K562 (cell line): ENCODE data around the gene FLVCR2. TPM values are rescaled to one million over a fixed set of nuclear protein-coding genes. Genes with fewer than 3 reads are reported as not detected.

Experiments
- ATAC-seq: fragments of 200-7000 bp; cut with Tn5 transposase; 3 replicates; pipeline ENCODE4 v1.9.1; 2020; ENCODE audit warnings: moderate library complexity
- BruUV-seq: library from RNA; stranded (reverse); fragments of 400-500 nt; replicated peaks from 2 replicates; lab custom pipeline; 2021; lab: Mats Ljungman, UMichigan
- CTCF ChIA-PET: fragments of 300-600 bp; formaldehyde crosslinking; extraction: SDS; loops from one replicate; lab custom pipeline; 2021; ENCODE audit warnings: low intra/inter-chr PET ratio; lab: Yijun Ruan, JAX
- POLR2A ChIA-PET: fragments of 300-600, 350-650 bp; sonication (Branson Sonifier 250); formaldehyde crosslinking; extraction: SDS; loops from one replicate; lab custom pipeline; 2021; ENCODE audit warnings: antibody characterized with exemption, inconsistent platforms; lab: Yijun Ruan, JAX
- DNase-seq, 4 experiments: peaks; one replicate each; pipeline versions ENCODE4 v3.0.0 to v3.0.0-alpha.2; 2011 to 2018; ENCODE audit warnings: low spot score in 3 of 4, mixed read lengths in 3 of 4; ENCODE audit errors: extremely low read depth in 1 of 4
- FAIRE-seq: peaks from 2 replicates; lab custom pipeline; 2011; peaks lifted over from hg19 to GRCh38; lab: Jason Lieb, UNC
- H2AFZ ChIP-seq: 2 replicates; pipeline ENCODE4 v1.6.0; 2011; ENCODE audit warnings: low read depth, low read length, control low read depth, inconsistent platforms
- H3K27ac ChIP-seq: fragments of 200-600 bp; 3 replicates; pipeline ENCODE4 v1.8.0; 2011; ENCODE audit warnings: low read depth, mild to moderate bottlenecking, control low read depth, inconsistent platforms, low read length, moderate library complexity, mixed read lengths; ENCODE audit errors: extremely low read depth
- H3K27me3 ChIP-seq, 2 experiments: fragments of 300-600 bp in 1 of 2; 2 replicates in 1 of 2; 3 replicates in 1 of 2; pipeline versions ENCODE4 v1.6.0 to v1.8.0; 2011; ENCODE audit warnings: inconsistent platforms in 2 of 2, low read length in 2 of 2, mild to moderate bottlenecking in 1 of 2, mixed read lengths in 1 of 2, moderate library complexity in 1 of 2; ENCODE audit not compliant: control insufficient read depth in 2 of 2, insufficient read depth in 2 of 2
- H3K36me3 ChIP-seq: fragments of 300-600 bp; 3 replicates; pipeline ENCODE4 v1.8.0; 2011; ENCODE audit warnings: mild to moderate bottlenecking, low read length, inconsistent platforms; ENCODE audit not compliant: control insufficient read depth, insufficient read depth
- H3K4me1 ChIP-seq, 2 experiments: fragments of 200-600 bp in 1 of 2; replicated peaks in 1 of 2; 2 replicates in 1 of 2; 3 replicates in 1 of 2; pipeline versions ENCODE4 v1.5.1 to v1.8.0; 2011; ENCODE audit warnings: inconsistent platforms in 2 of 2, low read length in 2 of 2, mild to moderate bottlenecking in 1 of 2, mixed read lengths in 1 of 2, moderate library complexity in 1 of 2; ENCODE audit not compliant: control insufficient read depth in 2 of 2, insufficient read depth in 2 of 2
- H3K4me2 ChIP-seq: 2 replicates; pipeline ENCODE4 v1.6.1; 2011; ENCODE audit warnings: low read length, control low read depth, inconsistent platforms, mixed read lengths; ENCODE audit not compliant: insufficient read depth
- H3K4me3 ChIP-seq: fragments of 200-600 bp; sonication (generic), shearing (Covaris generic); 2 replicates; pipeline ENCODE4 v1.5.1; 2016; ENCODE audit warnings: control low read depth, inconsistent platforms
- H3K79me2 ChIP-seq: fragments of 200-600 bp; 3 replicates; pipeline ENCODE4 v1.8.0; 2011; ENCODE audit warnings: low read length, inconsistent platforms; ENCODE audit not compliant: control insufficient read depth, insufficient read depth
- H3K9ac ChIP-seq, 2 experiments: 2 replicates each; pipeline versions ENCODE4 v1.6.0 to v1.6.1; 2011; ENCODE audit warnings: low read depth in 2 of 2, low read length in 2 of 2, control low read depth in 1 of 2, inconsistent platforms in 1 of 2, mild to moderate bottlenecking in 1 of 2, mixed read lengths in 1 of 2; ENCODE audit not compliant: insufficient read depth in 1 of 2
- H3K9me1 ChIP-seq: one replicate; pipeline ENCODE4 v1.6.0; 2011; ENCODE audit warnings: inconsistent platforms, mild to moderate bottlenecking, low read length, moderate library complexity; ENCODE audit not compliant: control insufficient read depth, insufficient read depth
- H3K9me3 ChIP-seq: replicated peaks from 2 replicates; pipeline ENCODE4 v1.5.1; 2011; ENCODE audit warnings: low read depth, low read length, inconsistent platforms; ENCODE audit not compliant: control insufficient read depth, insufficient read depth
- H4K20me1 ChIP-seq: replicated peaks from 2 replicates; pipeline ENCODE4 v1.6.1; 2011; ENCODE audit warnings: low read length, inconsistent platforms, mixed read lengths; ENCODE audit not compliant: control insufficient read depth, insufficient read depth
- CBFB ChIP-seq: sonication (generic); formaldehyde crosslinking; IDR thresholded peaks from 2 replicates; pipeline ENCODE4 v1.4.0; 2020; ENCODE audit warnings: mild to moderate bottlenecking, missing genetic modification reagents
- E2F3 ChIP-seq: fragments of 250-450 bp; sonication (Bioruptor Pico); IDR thresholded peaks from 2 replicates; pipeline ENCODE4 v1.4.0; 2020; ENCODE audit warnings: mild to moderate bottlenecking
- HDAC2 ChIP-seq: fragments of 450-650 bp; IDR thresholded peaks from 2 replicates; pipeline ENCODE4 v1.6.1; 2016; ENCODE audit warnings: mild to moderate bottlenecking
- KLF13 ChIP-seq: fragments of 450-650 bp; IDR thresholded peaks from 2 replicates; pipeline ENCODE4 v1.6.1; 2016; ENCODE audit warnings: missing genetic modification characterization, low read depth, mild to moderate bottlenecking, missing compliant biosample characterization, moderate library complexity, borderline replicate concordance
- MTF1 ChIP-seq: fragments of 250-450 bp; sonication (Bioruptor Pico); IDR thresholded peaks from 2 replicates; pipeline ENCODE4 v1.9.0; 2021; ENCODE audit warnings: moderate library complexity, mild to moderate bottlenecking, inconsistent platforms, borderline replicate concordance
- NR2F6 ChIP-seq: fragments of 450-650 bp; formaldehyde crosslinking; IDR thresholded peaks from 2 replicates; pipeline ENCODE4 v1.4.0; 2020; ENCODE audit warnings: mild to moderate bottlenecking
- NUFIP1 ChIP-seq: fragments of 450-650 bp; IDR thresholded peaks from 2 replicates; pipeline ENCODE4 v1.6.1; 2018; ENCODE audit not compliant: partially characterized antibody
- RBM14 ChIP-seq: fragments of 200-400 bp; formaldehyde crosslinking; IDR thresholded peaks from 2 replicates; pipeline ENCODE4 v1.6.1; 2018; ENCODE audit warnings: low read depth, mild to moderate bottlenecking, low read length, moderate library complexity, borderline replicate concordance; ENCODE audit not compliant: insufficient read depth
- ZNF717 ChIP-seq: fragments of 250-450 bp; sonication (Bioruptor Pico); IDR thresholded peaks from 2 replicates; pipeline ENCODE4 v1.5.0; 2021
- WGBS: fragments of 100-300 bp; shearing (Covaris generic); methylation state at CpG from one replicate; pipeline ENCODE4 v1.1.6; 2016; ENCODE audit warnings: low coverage, mixed read lengths; ENCODE audit not compliant: insufficient coverage; ENCODE audit errors: missing lambda C conversion rate; 5-methylcytosine and 5-hydroxymethylcytosine counted together
- in situ Hi-C: fragments of 300-500 bp; cut with MboI; formaldehyde crosslinking; loops from 4 replicates; pipeline ENCODE4 v1.15.0; 2018; ENCODE audit warnings: inconsistent platforms, mixed read lengths
- intact Hi-C: fragments of 100-400 bp; cut with micrococcal nuclease; formaldehyde crosslinking; loops from 2 replicates; pipeline ENCODE4 v1.14.2; 2022
- polyA plus RNA-seq, 8 experiments: library from polyadenylated mRNA; depleted of rRNA in 4 of 8; stranded (reverse) in 5 of 8; unstranded in 3 of 8; fragments of >200 nt; fragmentation: Nextera tagmentation in 2 of 8; fragmentation: Illumina TruSeq in 1 of 8; extraction: Ambion mirVana in 2 of 8; extraction: Trizol in 1 of 8; gene quantifications; 2 replicates each; pipeline versions ENCODE4 v1.2.1 to v1.2.3, GENCODE V29; 2011 to 2014; ENCODE audit warnings: inconsistent platforms in 1 of 8, missing spikeins in 1 of 8
- total RNA-seq, 7 experiments: library from RNA; depleted of rRNA in 6 of 7; stranded (reverse); fragments of >200 nt in 6 of 7; fragmentation: Illumina TruSeq in 2 of 7; extraction: Trizol in 2 of 7; gene quantifications; 2 replicates each; pipeline versions ENCODE4 v1.2.1 to v1.2.3, GENCODE V29; 2011 to 2021; ENCODE audit warnings: low replicate concordance in 1 of 7
- TF ChIP-seq, protein P1 (sequence below), 2 experiments: fragments of 450-650 bp; formaldehyde crosslinking in 1 of 2; IDR thresholded peaks; 2 replicates each; pipeline versions ENCODE4 v1.4.0 to v1.6.1; 2014 to 2020; ENCODE audit warnings: mild to moderate bottlenecking in 2 of 2, borderline replicate concordance in 1 of 2, low read depth in 1 of 2
- TF ChIP-seq, protein P2 (sequence below): fragments of 250-450 bp; sonication (Bioruptor Pico); IDR thresholded peaks from 2 replicates; pipeline ENCODE4 v1.8.0; 2021; ENCODE audit warnings: moderate library complexity, mild to moderate bottlenecking, inconsistent platforms
- TF ChIP-seq, protein P3 (sequence below): fragments of 250-450 bp; sonication (Bioruptor Pico); IDR thresholded peaks from 2 replicates; pipeline ENCODE4 v1.5.0; 2021

The FLVCR2 gene
- total and polyA plus RNA-seq, 9 of the 15 experiments (the other 6 are each of a cell fraction or from before 2014, with no cell fraction given): 1.5 TPM; not detected in 8

DNA sequence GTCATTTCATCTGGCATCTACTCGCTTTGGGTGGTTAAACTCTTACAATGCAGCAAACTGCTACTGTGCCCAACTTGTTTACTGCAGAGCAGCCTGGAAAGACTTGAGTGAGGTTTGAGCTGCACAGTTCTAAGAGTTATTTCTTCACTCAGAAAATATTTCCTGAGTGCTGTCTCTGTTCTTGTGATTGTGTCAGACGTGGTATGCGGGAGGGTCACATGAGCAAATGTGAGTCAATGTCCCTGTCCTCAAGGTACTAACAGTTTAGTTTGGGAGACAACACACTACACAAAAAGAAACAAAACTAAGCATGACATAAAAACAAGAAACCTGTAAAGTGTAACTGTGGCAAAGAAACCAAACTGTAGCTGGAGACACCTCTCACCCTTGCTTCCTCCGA is 32.4 kb downstream of the FLVCR2 start:
- H3K9me3 ChIP-seq: no peaks in the 10 kb centered on the region
- FAIRE-seq (no peak), DNase-seq (no peak), ATAC-seq (no peak)
- no TSS peak for BruUV-seq
- intact Hi-C loops: no loop called here
- no peaks in the 10 kb centered on the region for H3K79me2 ChIP-seq
- no peak overlapping the region for H3K4me3 ChIP-seq
- in situ Hi-C loops: no loop called here
- H3K36me3 ChIP-seq: no peaks in the 10 kb centered on the region
- no peaks in the 10 kb centered on the region for H3K9me1 ChIP-seq
- ChIA-PET CTCF (no interaction called here), POLR2A (interaction anchor here (1.4 kb wide), 1 partner anchor 17 kb away, joined by 4 read pairs; no protein-coding TSS in a partner anchor)
- H3K27me3 ChIP-seq: peaks cover 8 to 46% of the 10 kb centered on the region in 2 experiments; a peak in 4 of 5 replicates
- no peak overlapping the region for H2AFZ ChIP-seq
- WGBS: 0% methylated on average over 4 of the region's 4 CpGs
- H3K9ac ChIP-seq: no peak overlapping the region
- H4K20me1 ChIP-seq: no peaks in the 10 kb centered on the region
- no peaks in the 10 kb centered on the region; a peak in 1 of 5 replicates for H3K4me1 ChIP-seq
- H3K4me2 ChIP-seq: no peak overlapping the region
- H3K27ac ChIP-seq: no peak overlapping the region
- TF ChIP-seq, protein P1, sequence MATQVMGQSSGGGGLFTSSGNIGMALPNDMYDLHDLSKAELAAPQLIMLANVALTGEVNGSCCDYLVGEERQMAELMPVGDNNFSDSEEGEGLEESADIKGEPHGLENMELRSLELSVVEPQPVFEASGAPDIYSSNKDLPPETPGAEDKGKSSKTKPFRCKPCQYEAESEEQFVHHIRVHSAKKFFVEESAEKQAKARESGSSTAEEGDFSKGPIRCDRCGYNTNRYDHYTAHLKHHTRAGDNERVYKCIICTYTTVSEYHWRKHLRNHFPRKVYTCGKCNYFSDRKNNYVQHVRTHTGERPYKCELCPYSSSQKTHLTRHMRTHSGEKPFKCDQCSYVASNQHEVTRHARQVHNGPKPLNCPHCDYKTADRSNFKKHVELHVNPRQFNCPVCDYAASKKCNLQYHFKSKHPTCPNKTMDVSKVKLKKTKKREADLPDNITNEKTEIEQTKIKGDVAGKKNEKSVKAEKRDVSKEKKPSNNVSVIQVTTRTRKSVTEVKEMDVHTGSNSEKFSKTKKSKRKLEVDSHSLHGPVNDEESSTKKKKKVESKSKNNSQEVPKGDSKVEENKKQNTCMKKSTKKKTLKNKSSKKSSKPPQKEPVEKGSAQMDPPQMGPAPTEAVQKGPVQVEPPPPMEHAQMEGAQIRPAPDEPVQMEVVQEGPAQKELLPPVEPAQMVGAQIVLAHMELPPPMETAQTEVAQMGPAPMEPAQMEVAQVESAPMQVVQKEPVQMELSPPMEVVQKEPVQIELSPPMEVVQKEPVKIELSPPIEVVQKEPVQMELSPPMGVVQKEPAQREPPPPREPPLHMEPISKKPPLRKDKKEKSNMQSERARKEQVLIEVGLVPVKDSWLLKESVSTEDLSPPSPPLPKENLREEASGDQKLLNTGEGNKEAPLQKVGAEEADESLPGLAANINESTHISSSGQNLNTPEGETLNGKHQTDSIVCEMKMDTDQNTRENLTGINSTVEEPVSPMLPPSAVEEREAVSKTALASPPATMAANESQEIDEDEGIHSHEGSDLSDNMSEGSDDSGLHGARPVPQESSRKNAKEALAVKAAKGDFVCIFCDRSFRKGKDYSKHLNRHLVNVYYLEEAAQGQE (IDR thresholded peaks at IDR 0.05; ENCODE audit: borderline replicate concordance): no peak
- TF ChIP-seq, protein P1 (CRISPR knock-in tag; IDR thresholded peaks at IDR 0.05; ENCODE audit: low read depth): no peak
- TF ChIP-seq CBFB (CRISPR knock-in tag): no peak
- TF ChIP-seq, protein P2, sequence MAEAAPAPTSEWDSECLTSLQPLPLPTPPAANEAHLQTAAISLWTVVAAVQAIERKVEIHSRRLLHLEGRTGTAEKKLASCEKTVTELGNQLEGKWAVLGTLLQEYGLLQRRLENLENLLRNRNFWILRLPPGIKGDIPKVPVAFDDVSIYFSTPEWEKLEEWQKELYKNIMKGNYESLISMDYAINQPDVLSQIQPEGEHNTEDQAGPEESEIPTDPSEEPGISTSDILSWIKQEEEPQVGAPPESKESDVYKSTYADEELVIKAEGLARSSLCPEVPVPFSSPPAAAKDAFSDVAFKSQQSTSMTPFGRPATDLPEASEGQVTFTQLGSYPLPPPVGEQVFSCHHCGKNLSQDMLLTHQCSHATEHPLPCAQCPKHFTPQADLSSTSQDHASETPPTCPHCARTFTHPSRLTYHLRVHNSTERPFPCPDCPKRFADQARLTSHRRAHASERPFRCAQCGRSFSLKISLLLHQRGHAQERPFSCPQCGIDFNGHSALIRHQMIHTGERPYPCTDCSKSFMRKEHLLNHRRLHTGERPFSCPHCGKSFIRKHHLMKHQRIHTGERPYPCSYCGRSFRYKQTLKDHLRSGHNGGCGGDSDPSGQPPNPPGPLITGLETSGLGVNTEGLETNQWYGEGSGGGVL: no peak
- no peak for TF ChIP-seq HDAC2
- no peak for TF ChIP-seq MTF1 (CRISPR knock-in tag)
- TF ChIP-seq NUFIP1: no peak
- TF ChIP-seq ZNF717 (CRISPR knock-in tag): no peak
- no peak for TF ChIP-seq KLF13 (tag)
- no peak for TF ChIP-seq RBM14
- TF ChIP-seq, protein P3, sequence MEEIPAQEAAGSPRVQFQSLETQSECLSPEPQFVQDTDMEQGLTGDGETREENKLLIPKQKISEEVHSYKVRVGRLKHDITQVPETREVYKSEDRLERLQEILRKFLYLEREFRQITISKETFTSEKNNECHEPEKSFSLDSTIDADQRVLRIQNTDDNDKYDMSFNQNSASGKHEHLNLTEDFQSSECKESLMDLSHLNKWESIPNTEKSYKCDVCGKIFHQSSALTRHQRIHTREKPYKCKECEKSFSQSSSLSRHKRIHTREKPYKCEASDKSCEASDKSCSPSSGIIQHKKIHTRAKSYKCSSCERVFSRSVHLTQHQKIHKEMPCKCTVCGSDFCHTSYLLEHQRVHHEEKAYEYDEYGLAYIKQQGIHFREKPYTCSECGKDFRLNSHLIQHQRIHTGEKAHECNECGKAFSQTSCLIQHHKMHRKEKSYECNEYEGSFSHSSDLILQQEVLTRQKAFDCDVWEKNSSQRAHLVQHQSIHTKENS (CRISPR knock-in tag): no peak
- TF ChIP-seq E2F3 (CRISPR knock-in tag): no peak
- no peak for TF ChIP-seq NR2F6 (CRISPR knock-in tag)
